Parathyroid adenoma (tissue), 2 donors: Measurements from ENCODE around the gene SLC39A3.

ENCODE experiments used
- H2AFZ ChIP-seq: fragments of 300-600 bp; sonication (generic); one replicate; pipeline ENCODE4 v1.7.0; 2017; ENCODE audit warnings: antibody characterized with exemption, mild to moderate bottlenecking
- H3K27ac ChIP-seq: fragments of 300-600 bp; sonication (generic); one replicate; pipeline ENCODE4 v1.7.0; 2017
- H3K27me3 ChIP-seq: fragments of 300-600 bp; sonication (generic); one replicate; pipeline ENCODE4 v1.7.0; 2017; ENCODE audit warnings: low read length; ENCODE audit not compliant: control insufficient read depth, insufficient read depth
- H3K36me3 ChIP-seq: fragments of 300-600 bp; sonication (generic); one replicate; pipeline ENCODE4 v1.7.0; 2017; ENCODE audit warnings: low read length; ENCODE audit not compliant: control insufficient read depth, insufficient read depth
- H3K4me1 ChIP-seq: fragments of 300-600 bp; sonication (generic); one replicate; pipeline ENCODE4 v1.7.0; 2017; ENCODE audit warnings: control low read depth
- H3K4me2 ChIP-seq: fragments of 300-600 bp; sonication (generic); one replicate; pipeline ENCODE4 v1.7.0; 2017; ENCODE audit warnings: low read length
- H3K4me3 ChIP-seq: fragments of 300-600 bp; sonication (generic); one replicate; pipeline ENCODE4 v1.7.0; 2017; ENCODE audit warnings: low read depth, low read length
- H3K79me2 ChIP-seq: fragments of 300-600 bp; sonication (generic); one replicate; pipeline ENCODE4 v1.7.0; 2017; ENCODE audit warnings: control low read depth
- H3K9ac ChIP-seq: fragments of 300-600 bp; sonication (generic); one replicate; pipeline ENCODE4 v1.7.0; 2017; ENCODE audit warnings: mild to moderate bottlenecking
- H3K9me3 ChIP-seq: fragments of 300-600 bp; sonication (generic); one replicate; pipeline ENCODE4 v1.7.0; 2017; ENCODE audit warnings: low read length; ENCODE audit not compliant: control insufficient read depth
- CTCF ChIP-seq: fragments of 300-600 bp; sonication (generic); IDR thresholded peaks from one replicate; pipeline ENCODE4 v1.7.0; 2017; ENCODE audit warnings: antibody characterized with exemption, mild to moderate bottlenecking
- donor health status: primary hyperparathyroidism.

Gene SLC39A3

DNA sequence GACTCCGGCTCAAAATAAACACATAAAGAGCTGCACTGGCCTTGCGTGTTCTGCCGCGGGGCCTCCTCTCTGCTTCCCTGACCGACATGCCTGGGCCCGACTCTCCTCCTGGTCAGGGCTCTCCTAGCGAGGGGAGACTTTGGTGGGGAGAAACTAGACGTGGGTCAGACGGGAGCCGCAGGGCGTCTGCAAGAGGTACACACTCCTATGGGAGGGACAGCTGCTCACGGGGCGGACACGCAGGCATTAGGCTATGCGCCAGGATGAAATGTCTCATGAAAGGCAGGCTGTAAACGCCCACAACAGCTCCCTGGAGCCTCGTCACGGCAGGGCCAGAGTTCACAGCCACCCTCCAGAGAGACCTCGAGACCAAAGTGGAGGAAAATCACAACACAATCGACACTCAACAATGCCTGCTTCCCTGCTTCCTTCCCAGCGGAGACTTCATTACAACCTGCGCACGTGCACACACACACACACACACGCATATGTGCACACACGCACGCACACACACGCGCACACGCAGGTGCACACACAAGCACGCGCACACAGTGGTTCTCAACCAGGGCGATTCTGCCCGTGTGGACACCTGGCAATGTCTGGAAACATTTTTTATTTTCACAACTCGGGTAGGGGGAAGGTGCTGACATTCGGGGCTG lies 5.8 kb downstream of the SLC39A3 start:
- Histone ChIP-seq H2AFZ (no peak overlapping the region), H3K4me3 (no peak overlapping the region), H3K79me2 (no peaks in the 10 kb centered on the region), H3K4me1 (no peaks in the 10 kb centered on the region), H3K9ac (no peak overlapping the region), H3K36me3 (no peaks in the 10 kb centered on the region), H3K27me3 (no peaks in the 10 kb centered on the region), H3K9me3 (no peaks in the 10 kb centered on the region), H3K4me2 (no peak overlapping the region), H3K27ac (no peak overlapping the region)
- no peak for TF ChIP-seq CTCF

- H3K4me1 ChIP-seq: no peaks in the 10 kb centered on the region
- no peak overlapping the region for H3K4me2 ChIP-seq
- no peaks in the 10 kb centered on the region for H3K9me3 ChIP-seq
- no peak for TF ChIP-seq CTCF
- no peaks in the 10 kb centered on the region for H3K79me2 ChIP-seq
- H3K36me3 ChIP-seq: no peaks in the 10 kb centered on the region
- H3K27me3 ChIP-seq: no peaks in the 10 kb centered on the region
- H3K9ac ChIP-seq: no peak overlapping the region
- no peak overlapping the region for H3K4me3 ChIP-seq
- no peak overlapping the region for H2AFZ ChIP-seq
- H3K27ac ChIP-seq: no peak overlapping the region
Measured at GRCh38 chr19:2732883-2733282, 6.9 kb downstream of the SLC39A3 start.

DNA sequence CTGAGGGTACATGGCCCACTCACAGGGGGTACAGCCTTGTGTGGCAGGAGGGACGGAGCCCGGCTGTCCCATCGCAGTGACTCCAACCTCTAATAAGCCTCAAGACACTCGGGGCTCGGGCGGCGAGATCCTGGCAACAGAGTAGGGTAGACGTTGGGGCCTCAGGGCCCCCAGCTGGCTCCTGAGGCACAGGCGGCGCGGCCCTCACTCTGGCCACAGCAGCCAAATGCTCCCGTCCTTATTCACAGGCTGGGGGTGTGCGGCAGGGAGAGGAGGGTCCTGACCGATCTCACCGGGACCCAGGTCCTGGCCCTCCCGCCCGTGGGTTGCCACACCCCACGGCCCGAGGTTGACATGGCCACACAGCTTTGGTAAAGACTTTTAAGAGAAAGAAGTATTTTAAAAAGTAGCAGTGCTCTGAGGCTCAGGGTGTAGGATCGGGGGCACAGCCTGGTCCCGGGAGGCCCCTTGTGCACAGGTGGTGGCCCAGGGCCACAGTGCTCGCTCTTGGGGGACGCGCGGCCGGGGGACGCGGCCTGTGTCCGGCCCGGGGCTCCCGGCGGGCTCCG lies 7.6 kb downstream of the SLC39A3 start:
- Histone ChIP-seq H3K27me3 (no peaks in the 10 kb centered on the region), H2AFZ (no peak overlapping the region), H3K79me2 (no peaks in the 10 kb centered on the region), H3K27ac (no peak overlapping the region), H3K9ac (no peak overlapping the region), H3K4me2 (no peak overlapping the region), H3K36me3 (no peaks in the 10 kb centered on the region), H3K9me3 (no peaks in the 10 kb centered on the region), H3K4me3 (no peak overlapping the region), H3K4me1 (no peaks in the 10 kb centered on the region)
- no peak for TF ChIP-seq CTCF

GRCh38 chr19:2731181-2731995 lies 8.4 kb downstream of the SLC39A3 start:
- Histone ChIP-seq H3K4me2 (no peak overlapping the region), H3K27ac (no peak overlapping the region), H3K9me3 (no peaks in the 10 kb centered on the region), H3K4me3 (no peak overlapping the region), H3K36me3 (no peaks in the 10 kb centered on the region), H3K79me2 (no peaks in the 10 kb centered on the region), H3K27me3 (no peaks in the 10 kb centered on the region), H3K9ac (no peak overlapping the region), H2AFZ (no peak overlapping the region), H3K4me1 (peaks cover 2% of the 10 kb centered on the region)
- no peak for TF ChIP-seq CTCF
